CD4-positive, alpha-beta T cell (primary cell): ENCODE results near the gene UBXN11. TPM values are rescaled to one million over a fixed set of nuclear protein-coding genes. Genes with fewer than 3 reads are reported as not detected.

Experiments
- ATAC-seq: fragments of 200-7000 bp; cut with Tn5 transposase; one replicate; pipeline ENCODE4 v1.10.0; 2022; ENCODE audit warnings: mild to moderate bottlenecking; ENCODE audit not compliant: poor library complexity
- CTCF ChIA-PET: fragments of 350-600 bp; sonication (Branson Sonifier 250); formaldehyde crosslinking; loops from one replicate; lab custom pipeline; 2021; ENCODE audit warnings: antibody characterized with exemption, inconsistent platforms; lab: Charles Lee
- POLR2A ChIA-PET: fragments of 350-600 bp; sonication (Branson Sonifier 250); formaldehyde crosslinking; loops from one replicate; lab custom pipeline; 2021; ENCODE audit warnings: antibody characterized with exemption, inconsistent platforms; lab: Charles Lee
- DNase-seq, 14 experiments: peaks; one replicate each; pipeline ENCODE4 v3.0.0-alpha.2; 2013 to 2020; ENCODE audit warnings: mixed read lengths in 2 of 14
- H3K27ac ChIP-seq, 2 donors: one replicate each; pipeline versions ENCODE4 v1.5.1 to v1.7.0; 2013; ENCODE audit warnings: low read length in 2 of 2, low read depth in 1 of 2, mild to moderate bottlenecking in 1 of 2
- H3K27me3 ChIP-seq, 2 experiments: 1 replicate in 1 of 2; 2 replicates in 1 of 2; pipeline versions ENCODE4 v1.6.1 to v1.7.0; 2013; ENCODE audit warnings: low read length in 2 of 2, control low read depth in 1 of 2, mild to moderate bottlenecking in 1 of 2, moderate library complexity in 1 of 2; ENCODE audit not compliant: insufficient read depth in 2 of 2, control insufficient read depth in 1 of 2
- H3K36me3 ChIP-seq: one replicate; pipeline ENCODE4 v1.6.1; 2013; ENCODE audit warnings: low read length, control low read depth; ENCODE audit not compliant: insufficient read depth
- H3K4me1 ChIP-seq: one replicate; pipeline ENCODE4 v1.6.1; 2013; ENCODE audit warnings: low read length, control low read depth; ENCODE audit not compliant: insufficient read depth
- H3K4me3 ChIP-seq: one replicate; pipeline ENCODE4 v1.5.1; 2013; ENCODE audit warnings: mild to moderate bottlenecking, low read length, moderate library complexity
- H3K9me3 ChIP-seq, 2 experiments: 1 replicate in 1 of 2; 2 replicates in 1 of 2; pipeline versions ENCODE4 v1.6.1 to v1.7.0; 2013; ENCODE audit warnings: low read length in 2 of 2, mild to moderate bottlenecking in 2 of 2, control low read depth in 1 of 2, moderate library complexity in 1 of 2; ENCODE audit not compliant: control insufficient read depth in 1 of 2, insufficient read depth in 1 of 2
- H3K27ac Mint-ChIP-seq: one replicate; pipeline ENCODE4 v1.8.0; 2020; ENCODE audit warnings: mixed read lengths
- H3K27me3 Mint-ChIP-seq: one replicate; pipeline ENCODE4 v1.8.0; 2021; ENCODE audit warnings: mixed read lengths
- H3K36me3 Mint-ChIP-seq: one replicate; pipeline ENCODE4 v1.8.0; 2021; ENCODE audit warnings: low read depth, mixed read lengths
- H3K4me1 Mint-ChIP-seq: one replicate; pipeline ENCODE4 v1.8.0; 2021; ENCODE audit warnings: low read depth, mixed read lengths
- H3K4me3 Mint-ChIP-seq: one replicate; pipeline ENCODE4 v1.8.0; 2020; ENCODE audit warnings: mild to moderate bottlenecking, mixed read lengths
- H3K9me3 Mint-ChIP-seq: one replicate; pipeline ENCODE4 v1.8.0; 2020; ENCODE audit warnings: mixed read lengths
- intact Hi-C, 2 experiments: fragments of 100-400 bp; cut with DNase I in 1 of 2; cut with micrococcal nuclease in 1 of 2; formaldehyde crosslinking; loops; one replicate each; pipeline versions ENCODE4 v1.15.1 to v1.9.0; 2023 to 2025; cut with DNase I, micrococcal nuclease
- total RNA-seq, 174 experiments: library from RNA in 2 of 174; stranded (reverse) in 2 of 174; gene quantifications; one replicate each; pipeline ENCODE4 v1.2.3 and lab custom pipeline; 2021 to 2026
- TF ChIP-seq, protein P1 (sequence below): fragments of 200-600 bp; IDR thresholded peaks from one replicate; pipeline ENCODE4 v1.8.0; 2022; ENCODE audit warnings: antibody characterized with exemption, mild to moderate bottlenecking

The UBXN11 gene
- total RNA-seq, 2 experiments from 2014 or later, result 39.3 to 42.3 TPM

DNA sequence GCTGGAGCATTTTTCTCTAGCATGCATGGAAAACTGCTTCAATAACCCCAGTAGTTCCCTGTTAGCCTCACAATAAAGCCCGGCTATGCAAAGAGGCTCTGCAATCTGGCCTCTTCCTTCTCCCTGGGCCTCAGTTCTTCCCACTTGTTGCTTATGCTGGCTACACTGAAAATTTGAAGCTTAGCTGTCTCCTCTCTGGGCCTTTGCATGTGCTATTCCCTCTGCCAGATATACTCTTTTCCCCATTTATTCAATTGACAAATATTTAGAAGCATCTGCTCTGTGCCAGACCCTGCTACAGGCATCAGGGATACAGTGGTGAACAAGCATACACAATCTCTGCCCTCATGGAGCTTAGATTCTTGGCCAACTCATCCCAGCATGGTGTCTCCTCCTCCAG, 32.2 kb upstream of the UBXN11 start:
- no peaks in the 10 kb centered on the region for H3K9me3 Mint-ChIP-seq
- no peak for DNase-seq
- peak overlapping the region; percentile 1 for H3K27ac Mint-ChIP-seq
- intact Hi-C loops, result no loop called here
- H3K9me3 ChIP-seq, result no peaks in the 10 kb centered on the region
- H3K27me3 Mint-ChIP-seq, result no peaks in the 10 kb centered on the region
- H3K36me3 Mint-ChIP-seq, result no peaks in the 10 kb centered on the region
- no peak for ATAC-seq
- no peak overlapping the region for H3K27ac ChIP-seq
- no peaks in the 10 kb centered on the region for H3K27me3 ChIP-seq
- ChIA-PET POLR2A (interaction anchor here (1.2 to 2.0 kb wide), 3 partner anchors 17 to 93 kb away, joined by 3 to 6 read pairs (median 4); partner anchors contain the start of gene DHDDS), CTCF (no interaction called here)
- no peak overlapping the region for H3K4me3 ChIP-seq
- H3K4me3 Mint-ChIP-seq, result peak overlapping the region; percentile 12
- H3K4me1 ChIP-seq, result peaks cover 20% of the 10 kb centered on the region
- peaks cover 8% of the 10 kb centered on the region for H3K4me1 Mint-ChIP-seq
- TF ChIP-seq, protein P1, sequence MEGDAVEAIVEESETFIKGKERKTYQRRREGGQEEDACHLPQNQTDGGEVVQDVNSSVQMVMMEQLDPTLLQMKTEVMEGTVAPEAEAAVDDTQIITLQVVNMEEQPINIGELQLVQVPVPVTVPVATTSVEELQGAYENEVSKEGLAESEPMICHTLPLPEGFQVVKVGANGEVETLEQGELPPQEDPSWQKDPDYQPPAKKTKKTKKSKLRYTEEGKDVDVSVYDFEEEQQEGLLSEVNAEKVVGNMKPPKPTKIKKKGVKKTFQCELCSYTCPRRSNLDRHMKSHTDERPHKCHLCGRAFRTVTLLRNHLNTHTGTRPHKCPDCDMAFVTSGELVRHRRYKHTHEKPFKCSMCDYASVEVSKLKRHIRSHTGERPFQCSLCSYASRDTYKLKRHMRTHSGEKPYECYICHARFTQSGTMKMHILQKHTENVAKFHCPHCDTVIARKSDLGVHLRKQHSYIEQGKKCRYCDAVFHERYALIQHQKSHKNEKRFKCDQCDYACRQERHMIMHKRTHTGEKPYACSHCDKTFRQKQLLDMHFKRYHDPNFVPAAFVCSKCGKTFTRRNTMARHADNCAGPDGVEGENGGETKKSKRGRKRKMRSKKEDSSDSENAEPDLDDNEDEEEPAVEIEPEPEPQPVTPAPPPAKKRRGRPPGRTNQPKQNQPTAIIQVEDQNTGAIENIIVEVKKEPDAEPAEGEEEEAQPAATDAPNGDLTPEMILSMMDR, result no peak
- no peaks in the 10 kb centered on the region for H3K36me3 ChIP-seq

DNA sequence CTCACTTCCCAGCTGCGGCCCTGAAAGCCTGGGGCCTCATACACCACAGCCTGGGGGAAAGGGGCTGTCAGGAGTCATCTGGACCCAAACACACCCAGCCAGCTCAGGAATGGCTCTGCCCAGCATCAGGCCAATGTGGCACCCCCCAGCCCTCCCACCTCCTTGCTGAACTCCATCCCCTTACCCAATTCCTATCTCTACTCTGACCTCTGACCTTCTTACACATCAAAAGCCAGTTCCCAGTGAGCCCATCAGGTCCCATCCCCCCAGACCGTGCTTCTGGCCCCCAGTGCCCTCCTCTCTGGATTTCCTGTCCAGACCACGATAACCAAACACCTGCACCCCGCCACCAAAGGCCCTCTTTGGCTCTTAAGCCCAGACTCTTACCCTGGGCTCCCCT, 31.2 kb upstream of the UBXN11 start:
- ChIA-PET POLR2A (interaction anchor here (0.9 to 2.0 kb wide), 4 partner anchors 16 to 94 kb away, joined by 3 to 6 read pairs (median 4); partner anchors contain the start of gene DHDDS), CTCF (interaction anchor here (1.2 to 2.5 kb wide), 2 partner anchors 54 to 79 kb away, joined by 3 to 8 read pairs; no protein-coding TSS in a partner anchor)
- peak overlapping the region; percentile 73 for H3K4me3 Mint-ChIP-seq
- no peak overlapping the region for H3K27ac ChIP-seq
- DNase-seq, result no peak
- H3K36me3 Mint-ChIP-seq, result no peaks in the 10 kb centered on the region
- H3K4me1 ChIP-seq, result peaks cover 20% of the 10 kb centered on the region
- H3K36me3 ChIP-seq, result no peaks in the 10 kb centered on the region
- H3K9me3 ChIP-seq, result no peaks in the 10 kb centered on the region
- H3K9me3 Mint-ChIP-seq, result no peaks in the 10 kb centered on the region
- intact Hi-C loops, result no loop called here
- peaks cover 8% of the 10 kb centered on the region for H3K4me1 Mint-ChIP-seq
- no peak overlapping the region for H3K4me3 ChIP-seq
- no peaks in the 10 kb centered on the region for H3K27me3 Mint-ChIP-seq
- no peaks in the 10 kb centered on the region for H3K27me3 ChIP-seq
- TF ChIP-seq, protein P1, result no peak
- peak overlapping the region; percentile 28 for H3K27ac Mint-ChIP-seq
- no peak for ATAC-seq

DNA sequence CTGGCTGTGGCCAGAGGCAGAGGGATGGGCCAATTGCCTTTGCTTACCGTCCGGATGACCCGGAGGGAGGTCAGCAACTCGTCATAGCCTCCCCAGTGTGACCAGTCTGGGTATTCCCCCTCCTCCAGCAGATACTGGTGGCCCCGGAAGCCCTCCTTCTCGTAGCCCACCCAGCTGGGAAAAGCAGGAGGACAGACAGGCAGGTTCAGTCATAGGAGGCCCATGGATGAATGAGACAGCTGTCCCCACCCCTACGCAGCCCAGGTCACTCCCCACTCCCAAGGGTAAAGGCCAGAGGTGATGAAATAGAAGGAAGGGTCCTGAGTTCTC, 30.7 kb upstream of the UBXN11 start:
- H3K36me3 Mint-ChIP-seq, result no peaks in the 10 kb centered on the region
- no peak overlapping the region for H3K27ac Mint-ChIP-seq
- peaks cover 20% of the 10 kb centered on the region for H3K4me1 ChIP-seq
- H3K36me3 ChIP-seq, result no peaks in the 10 kb centered on the region
- ChIA-PET CTCF (interaction anchor here (1.0 to 2.5 kb wide), 4 partner anchors 15 to 80 kb away, joined by 3 to 8 read pairs (median 3); no protein-coding TSS in a partner anchor), POLR2A (interaction anchor here (0.9 to 1.7 kb wide), 4 partner anchors 10 to 22 kb away, joined by 3 to 5 read pairs (median 4); no protein-coding TSS in a partner anchor)
- ATAC-seq (no peak), DNase-seq (no peak)
- no peaks in the 10 kb centered on the region for H3K9me3 Mint-ChIP-seq
- no peak overlapping the region for H3K4me3 ChIP-seq
- no peak overlapping the region for H3K27ac ChIP-seq
- peaks cover 8% of the 10 kb centered on the region for H3K4me1 Mint-ChIP-seq
- H3K27me3 Mint-ChIP-seq, result no peaks in the 10 kb centered on the region
- TF ChIP-seq, protein P1, result no peak
- H3K9me3 ChIP-seq, result no peaks in the 10 kb centered on the region
- H3K4me3 Mint-ChIP-seq, result peak overlapping the region; percentile 66
- no peaks in the 10 kb centered on the region for H3K27me3 ChIP-seq
- intact Hi-C loops, result no loop called here
